ENCODE measurements around the gene ELFN2.

The ELFN2 gene

GRCh38 chr22:37335806-37336199 is 91.5 kb downstream of the ELFN2 start:
- DNase-seq (ENCODE audit: extremely low read depth, low read depth) = no peak
- no peak for TF ChIP-seq CTCF (IDR thresholded peaks at IDR 0.05; ENCODE audit: low read depth, low read length, missing control alignments)
- no peak overlapping the region for H3K4me3 ChIP-seq (replicated peaks; ENCODE audit: low read depth, low read length)

- H3K4me3 ChIP-seq (replicated peaks; ENCODE audit: low read depth, low read length) = no peak overlapping the region
- TF ChIP-seq CTCF (IDR thresholded peaks at IDR 0.05; ENCODE audit: low read depth, low read length, missing control alignments) = no peak
- no peak for DNase-seq (ENCODE audit: extremely low read depth, low read depth)
Measured at GRCh38 chr22:37334859-37335805, 92.1 kb downstream of the ELFN2 start.

- DNase-seq (ENCODE audit: extremely low read depth, low read depth) = no peak
- TF ChIP-seq CTCF (IDR thresholded peaks at IDR 0.05; ENCODE audit: low read depth, low read length, missing control alignments) = no peak
- H3K4me3 ChIP-seq (replicated peaks; ENCODE audit: low read depth, low read length) = no peak overlapping the region
Measured at GRCh38 chr22:37334461-37334858, 92.8 kb downstream of the ELFN2 start.

- no peak for TF ChIP-seq CTCF (IDR thresholded peaks at IDR 0.05; ENCODE audit: low read depth, low read length, missing control alignments)
- DNase-seq (ENCODE audit: extremely low read depth, low read depth) = no peak
- no peak overlapping the region for H3K4me3 ChIP-seq (replicated peaks; ENCODE audit: low read depth, low read length)
Measured at GRCh38 chr22:37333724-37334460, 93.4 kb downstream of the ELFN2 start.

GRCh38 chr22:37331856-37332536 is 95.3 kb downstream of the ELFN2 start:
- no peak overlapping the region for H3K4me3 ChIP-seq (replicated peaks; ENCODE audit: low read depth, low read length)
- no peak for TF ChIP-seq CTCF (IDR thresholded peaks at IDR 0.05; ENCODE audit: low read depth, low read length, missing control alignments)
- DNase-seq (ENCODE audit: extremely low read depth, low read depth) = no peak

- DNase-seq (ENCODE audit: extremely low read depth, low read depth) = no peak
- no peak for TF ChIP-seq CTCF (IDR thresholded peaks at IDR 0.05; ENCODE audit: low read depth, low read length, missing control alignments)
- H3K4me3 ChIP-seq (replicated peaks; ENCODE audit: low read depth, low read length) = no peak overlapping the region
Measured at GRCh38 chr22:37331034-37331428, 96.2 kb downstream of the ELFN2 start.
